GM10266 (cell line): Measurements from ENCODE around the gene PTDSS2.
"Not testable (repeated sequence)": the region's sequence is repeated elsewhere in the genome, so short reads cannot be mapped to it uniquely, and the experiment has no call there.

ENCODE experiments used
- DNase-seq: peaks from one replicate; pipeline ENCODE4 v3.0.0; 2012; ENCODE audit errors: extremely low spot score
- TF ChIP-seq, protein P1 (sequence below): IDR thresholded peaks from 2 replicates; pipeline ENCODE4 v1.5.1; 2012; ENCODE audit warnings: mild to moderate bottlenecking, low read depth; ENCODE audit not compliant: control insufficient read depth, insufficient read depth; ENCODE audit errors: missing control alignments

Gene PTDSS2

DNA sequence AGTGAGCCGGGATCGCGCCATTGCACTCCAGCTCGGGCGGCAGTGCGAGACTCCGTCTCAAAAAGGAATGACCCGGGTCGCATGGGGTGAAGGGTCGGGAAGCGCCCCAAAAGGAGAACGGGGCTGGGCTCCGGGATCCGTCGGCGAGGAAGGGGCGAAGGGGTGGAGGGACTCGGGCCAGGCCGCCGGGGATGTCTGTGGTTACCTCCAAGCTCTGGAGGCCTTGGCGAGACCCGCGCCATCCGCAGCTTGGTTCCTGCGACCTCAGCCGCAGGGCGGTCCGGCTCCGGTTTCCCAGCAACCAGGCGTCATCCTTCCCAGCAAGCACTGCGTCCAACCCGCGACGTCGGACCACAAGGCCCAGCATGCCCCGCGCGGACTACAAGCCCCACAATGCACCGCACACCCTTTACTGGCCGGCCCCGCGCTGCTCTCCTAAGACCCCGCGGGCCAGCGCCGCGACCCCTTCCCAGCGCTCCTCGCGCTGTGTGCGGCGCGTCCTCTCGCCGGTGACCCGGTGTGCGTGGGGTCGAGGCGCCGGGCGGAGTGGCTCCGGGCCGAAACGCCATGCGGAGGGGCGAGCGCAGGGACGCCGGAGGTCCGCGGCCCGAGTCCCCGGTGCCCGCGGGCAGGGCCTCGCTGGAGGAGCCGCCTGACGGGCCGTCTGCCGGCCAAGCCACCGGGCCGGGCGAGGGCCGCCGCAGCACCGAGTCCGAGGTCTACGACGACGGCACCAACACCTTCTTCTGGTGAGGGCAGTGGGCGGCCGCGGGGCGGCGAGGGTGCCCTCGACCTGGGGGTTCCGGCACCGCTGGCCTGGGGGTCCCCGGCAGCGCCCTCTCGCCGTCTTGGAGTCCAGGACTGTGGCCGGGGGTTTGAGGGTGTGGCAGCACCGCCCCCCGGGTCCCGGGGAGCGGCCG lies at the start of gene PTDSS2:
PTDSS2 (plus strand) TSS at position 391 of the 920 bp plus-strand sequence; CDS start at position 568, 177 bp downstream.
- DNase-seq = peak; percentile 97

GRCh38 chr11:401196-401595 lies 48.9 kb upstream of the PTDSS2 start:
- DNase-seq = not testable (repeated sequence)

More for the DNA sequence above, at the start of gene PTDSS2:
- TF ChIP-seq, protein P1, sequence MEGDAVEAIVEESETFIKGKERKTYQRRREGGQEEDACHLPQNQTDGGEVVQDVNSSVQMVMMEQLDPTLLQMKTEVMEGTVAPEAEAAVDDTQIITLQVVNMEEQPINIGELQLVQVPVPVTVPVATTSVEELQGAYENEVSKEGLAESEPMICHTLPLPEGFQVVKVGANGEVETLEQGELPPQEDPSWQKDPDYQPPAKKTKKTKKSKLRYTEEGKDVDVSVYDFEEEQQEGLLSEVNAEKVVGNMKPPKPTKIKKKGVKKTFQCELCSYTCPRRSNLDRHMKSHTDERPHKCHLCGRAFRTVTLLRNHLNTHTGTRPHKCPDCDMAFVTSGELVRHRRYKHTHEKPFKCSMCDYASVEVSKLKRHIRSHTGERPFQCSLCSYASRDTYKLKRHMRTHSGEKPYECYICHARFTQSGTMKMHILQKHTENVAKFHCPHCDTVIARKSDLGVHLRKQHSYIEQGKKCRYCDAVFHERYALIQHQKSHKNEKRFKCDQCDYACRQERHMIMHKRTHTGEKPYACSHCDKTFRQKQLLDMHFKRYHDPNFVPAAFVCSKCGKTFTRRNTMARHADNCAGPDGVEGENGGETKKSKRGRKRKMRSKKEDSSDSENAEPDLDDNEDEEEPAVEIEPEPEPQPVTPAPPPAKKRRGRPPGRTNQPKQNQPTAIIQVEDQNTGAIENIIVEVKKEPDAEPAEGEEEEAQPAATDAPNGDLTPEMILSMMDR = no peak

DNA sequence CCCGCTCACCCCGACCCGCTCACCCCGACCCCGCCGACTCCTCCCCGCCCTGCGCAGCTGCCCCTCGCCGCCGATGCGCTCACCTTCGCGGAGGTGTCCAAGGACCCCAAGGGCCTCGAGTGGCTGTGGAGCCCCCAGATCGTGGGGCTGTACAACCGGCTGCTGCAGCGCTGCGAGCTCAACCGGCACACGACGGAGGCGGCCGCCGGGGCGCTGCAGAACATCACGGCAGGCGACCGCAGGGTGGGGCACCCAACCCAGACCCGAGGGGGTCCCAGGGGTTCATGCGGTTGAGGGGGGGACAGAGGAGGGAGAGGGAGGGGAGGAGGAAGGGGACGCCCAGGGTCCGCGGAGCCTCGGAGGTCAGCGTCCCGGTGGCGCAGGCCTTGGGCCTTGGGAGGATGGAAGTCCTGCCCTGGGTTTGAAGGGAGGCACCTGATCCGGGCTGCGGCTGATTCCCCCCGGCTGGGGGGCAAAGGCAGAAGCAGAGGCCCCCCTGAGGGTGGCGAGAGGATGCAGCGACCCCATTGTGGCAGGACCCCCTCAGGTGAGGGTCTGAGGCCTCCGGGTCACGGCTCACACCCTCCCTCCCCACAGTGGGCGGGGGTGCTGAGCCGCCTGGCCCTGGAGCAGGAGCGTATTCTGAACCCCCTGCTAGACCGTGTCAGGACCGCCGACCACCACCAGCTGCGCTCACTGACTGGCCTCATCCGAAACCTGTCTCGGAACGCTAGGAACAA lies 46.9 kb upstream of the PTDSS2 start:
- TF ChIP-seq, protein P1 = no peak
- no peak for DNase-seq

DNA sequence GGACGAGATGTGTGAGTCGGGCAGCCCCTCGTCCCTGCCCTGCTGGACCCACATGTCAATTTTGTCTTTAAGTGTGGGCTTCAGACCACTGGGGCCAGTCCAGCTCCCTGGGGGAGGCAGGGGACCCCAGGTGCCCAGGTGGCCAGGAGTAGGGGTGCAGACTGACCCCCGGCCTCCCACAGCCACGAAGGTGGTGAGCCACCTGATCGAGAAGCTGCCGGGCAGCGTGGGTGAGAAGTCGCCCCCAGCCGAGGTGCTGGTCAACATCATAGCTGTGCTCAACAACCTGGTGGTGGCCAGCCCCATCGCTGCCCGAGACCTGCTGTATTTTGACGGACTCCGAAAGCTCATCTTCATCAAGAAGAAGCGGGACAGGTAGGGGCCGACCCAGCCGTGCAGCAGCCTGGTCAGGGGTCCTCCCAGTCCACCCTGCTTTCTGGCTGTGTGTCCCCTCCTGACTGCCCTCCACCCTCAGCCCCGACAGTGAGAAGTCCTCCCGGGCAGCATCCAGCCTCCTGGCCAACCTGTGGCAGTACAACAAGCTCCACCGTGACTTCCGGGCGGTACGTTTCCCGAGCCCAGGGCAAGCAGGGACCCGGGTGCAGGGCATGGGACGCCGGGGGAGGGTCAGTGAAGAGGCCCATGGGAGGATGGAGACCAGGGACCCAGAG lies 46.2 kb upstream of the PTDSS2 start:
- DNase-seq = no peak
- TF ChIP-seq, protein P1 = no peak

GRCh38 chr11:404551-405264 lies 45.4 kb upstream of the PTDSS2 start:
- no peak for DNase-seq
- TF ChIP-seq, protein P1 = no peak

GRCh38 chr11:405323-405953 lies 44.6 kb upstream of the PTDSS2 start:
- TF ChIP-seq, protein P1 = no peak
- no peak for DNase-seq
